ENCODE data around the gene PLXNC1.

GRCh38 chr12:94152292-94153078, 4.1 kb downstream of the PLXNC1 start:
- TF ChIP-seq CTCF (conservative IDR thresholded peaks at IDR 0.05; ENCODE audit: low read length) (no peak), EZH2phosphoT487 (IDR thresholded peaks at IDR 0.05; ENCODE audit: borderline replicate concordance) (no peak)

Measured in Loucy (cell line).